Activated CD8-positive, alpha-beta memory T cell treated with anti-CD3 and anti-CD28 coated beads for 1 hour (primary cell): ENCODE results near the gene BARHL2.

Experiments used
- DNase-seq, 2 donors: peaks; one replicate each; pipeline ENCODE4 v3.0.0-alpha.2; 2020; ENCODE audit warnings: low read depth in 1 of 2; ENCODE audit errors: extremely low read depth in 1 of 2

Gene BARHL2

GRCh38 chr1:90716552-90717355, at the start of gene BARHL2:
Gene BARHL2 (minus strand): TSS chr1:90717302. CDS start chr1:90717195, 107 bp downstream.
- no peak for DNase-seq

GRCh38 chr1:90763930-90764329, 46.8 kb upstream of the BARHL2 start:
- DNase-seq: no peak

GRCh38 chr1:90763506-90763905, 46.4 kb upstream of the BARHL2 start:
- DNase-seq: no peak

GRCh38 chr1:90761781-90762589, 44.9 kb upstream of the BARHL2 start:
- no peak for DNase-seq

- no peak for DNase-seq
Measured at GRCh38 chr1:90761156-90761555, 44.1 kb upstream of the BARHL2 start.

- no peak for DNase-seq
Measured at GRCh38 chr1:90753556-90753955, 36.5 kb upstream of the BARHL2 start.

GRCh38 chr1:90748668-90749067, 31.6 kb upstream of the BARHL2 start:
- DNase-seq: no peak

- DNase-seq: no peak
Measured at GRCh38 chr1:90746857-90747256, 29.8 kb upstream of the BARHL2 start.

- DNase-seq: no peak
Measured at GRCh38 chr1:90745972-90746371, 28.9 kb upstream of the BARHL2 start.

GRCh38 chr1:90732136-90732535, 15.0 kb upstream of the BARHL2 start:
- DNase-seq: no peak

GRCh38 chr1:90731382-90732050, 14.4 kb upstream of the BARHL2 start:
- no peak for DNase-seq

- no peak for DNase-seq
Measured at GRCh38 chr1:90730243-90731022, 13.3 kb upstream of the BARHL2 start.

GRCh38 chr1:90729504-90730242, 12.6 kb upstream of the BARHL2 start:
- no peak for DNase-seq

GRCh38 chr1:90728502-90729287, 11.6 kb upstream of the BARHL2 start:
- no peak for DNase-seq

GRCh38 chr1:90727917-90728501, 10.9 kb upstream of the BARHL2 start:
- no peak for DNase-seq

GRCh38 chr1:90726986-90727480, 9.9 kb upstream of the BARHL2 start:
- DNase-seq: no peak

GRCh38 chr1:90726425-90726985, 9.4 kb upstream of the BARHL2 start:
- DNase-seq: no peak

- DNase-seq: no peak
Measured at GRCh38 chr1:90725657-90726424, 8.7 kb upstream of the BARHL2 start.
